Karpas-422 (cell line): ENCODE results near the gene SPIB. TPM values are rescaled to one million over a fixed set of nuclear protein-coding genes. Genes with fewer than 3 reads are reported as not detected.
"Not testable (repeated sequence)": the region's sequence is repeated elsewhere in the genome, so short reads cannot be mapped to it uniquely, and the experiment has no call there.

Experiments used
- DNase-seq: peaks from one replicate; pipeline ENCODE4 v3.0.0-alpha.2; 2015
- H2AFZ ChIP-seq: fragments of 200-600 bp; sonication (generic); 2 replicates; pipeline ENCODE4 v1.6.1; 2014; ENCODE audit warnings: antibody characterized with exemption, low read length, mixed read lengths
- H3K27ac ChIP-seq: fragments of 200-600 bp; sonication (generic); 2 replicates; pipeline ENCODE4 v1.5.1; 2014; ENCODE audit warnings: mild to moderate bottlenecking, low read length, moderate library complexity
- H3K27me3 ChIP-seq: fragments of 200-600 bp; sonication (generic); 2 replicates; pipeline ENCODE4 v1.6.1; 2014; ENCODE audit warnings: low read length, mixed read lengths
- H3K36me3 ChIP-seq: fragments of 200-600 bp; sonication (generic); 2 replicates; pipeline ENCODE4 v1.6.1; 2014; ENCODE audit warnings: low read length, mixed read lengths; ENCODE audit not compliant: insufficient read depth
- H3K4me1 ChIP-seq: fragments of 200-600 bp; sonication (generic); 2 replicates; pipeline ENCODE4 v1.6.1; 2014; ENCODE audit warnings: mild to moderate bottlenecking, low read length, mixed read lengths
- H3K4me2 ChIP-seq: fragments of 200-600 bp; sonication (generic); 2 replicates; pipeline ENCODE4 v1.6.1; 2014; ENCODE audit warnings: low read length, low read depth, mild to moderate bottlenecking; ENCODE audit not compliant: poor library complexity, severe bottlenecking
- H3K4me3 ChIP-seq: fragments of 200-600 bp; sonication (generic); 2 replicates; pipeline ENCODE4 v1.5.1; 2014; ENCODE audit warnings: mild to moderate bottlenecking, antibody characterized with exemption, low read length, mixed read lengths
- H3K79me2 ChIP-seq: fragments of 200-600 bp; sonication (generic); 2 replicates; pipeline ENCODE4 v1.6.1; 2014; ENCODE audit warnings: mild to moderate bottlenecking, low read length, mixed read lengths
- H3K9ac ChIP-seq: fragments of 200-600 bp; sonication (generic); 2 replicates; pipeline ENCODE4 v1.6.0; 2014; ENCODE audit warnings: low read length
- H3K9me2 ChIP-seq: fragments of 200-600 bp; sonication (generic), shearing (Covaris generic); replicated peaks from 2 replicates; pipeline ENCODE4 v1.6.0; 2014; ENCODE audit warnings: mild to moderate bottlenecking, low read length, moderate library complexity; ENCODE audit not compliant: insufficient read depth
- H3K9me3 ChIP-seq: fragments of 300-700, 200-600 bp; sonication (generic); 2 replicates; pipeline ENCODE4 v1.6.1; 2014; ENCODE audit warnings: low read length, mixed read lengths
- H4K20me1 ChIP-seq: fragments of 200-600 bp; sonication (generic); 2 replicates; pipeline ENCODE4 v1.6.1; 2014; ENCODE audit warnings: mild to moderate bottlenecking, antibody characterized with exemption, low read length, low read depth; ENCODE audit not compliant: insufficient read depth
- total RNA-seq: library from RNA; depleted of rRNA; stranded (reverse); fragments of >200 nt; shearing (Covaris generic); gene quantifications from 2 replicates; pipeline ENCODE4 v1.2.3, GENCODE V29; 2014; ENCODE audit warnings: low replicate concordance

Gene SPIB
- total RNA-seq, 1 experiment from 2014 or later = 239 TPM

DNA sequence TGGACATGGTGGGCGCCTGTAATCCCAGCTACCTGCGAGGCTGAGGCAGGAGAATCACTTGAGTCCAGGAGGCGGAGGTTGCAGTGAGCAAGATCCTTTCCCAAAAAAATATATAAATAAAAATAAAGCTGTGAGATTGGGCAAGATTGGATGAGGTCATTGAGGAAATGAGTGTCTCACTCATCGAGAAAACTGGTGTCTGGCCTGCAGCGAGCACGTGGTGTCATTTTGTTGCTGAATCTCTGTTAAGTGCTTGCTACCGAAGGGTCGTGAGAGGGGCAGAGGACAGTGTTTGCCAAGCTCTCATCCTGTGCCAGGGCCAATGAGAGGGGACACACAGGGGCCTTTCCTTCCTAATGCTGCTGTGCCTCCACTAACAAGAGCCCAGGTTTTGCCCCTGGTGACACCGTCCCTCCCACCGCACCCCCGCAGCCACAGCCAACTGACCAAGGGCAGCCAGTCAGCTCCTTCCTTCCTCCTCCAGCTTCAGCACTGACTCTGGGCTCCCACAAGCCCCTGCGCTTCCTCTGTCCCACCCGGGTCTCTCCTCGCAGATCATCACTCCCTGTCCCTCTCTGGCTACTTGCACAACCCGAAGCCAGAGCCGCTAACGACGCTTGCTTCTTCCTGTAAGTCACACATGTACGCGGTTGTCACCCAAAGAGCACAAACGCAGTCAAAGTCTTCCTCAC, 31.4 kb upstream of the SPIB start:
- peaks cover 16% of the 10 kb centered on the region for H4K20me1 ChIP-seq
- H3K9me3 ChIP-seq = no peaks in the 10 kb centered on the region
- H3K4me2 ChIP-seq = no peak overlapping the region
- no peaks in the 10 kb centered on the region for H3K27me3 ChIP-seq
- peaks cover 66% of the 10 kb centered on the region for H3K79me2 ChIP-seq
- H3K27ac ChIP-seq = no peak overlapping the region
- no peak overlapping the region for H3K4me3 ChIP-seq
- H3K9me2 ChIP-seq = no peaks in the 10 kb centered on the region
- no peak overlapping the region for H3K9ac ChIP-seq
- H3K4me1 ChIP-seq = peaks cover 20% of the 10 kb centered on the region
- no peak for DNase-seq
- peaks cover 34% of the 10 kb centered on the region for H3K36me3 ChIP-seq
- H2AFZ ChIP-seq = no peak overlapping the region

GRCh38 chr19:50387868-50388245, 30.9 kb upstream of the SPIB start:
- peaks cover 20% of the 10 kb centered on the region for H3K4me1 ChIP-seq
- H2AFZ ChIP-seq = no peak overlapping the region
- no peaks in the 10 kb centered on the region for H3K27me3 ChIP-seq
- no peak for DNase-seq
- H3K79me2 ChIP-seq = peaks cover 72% of the 10 kb centered on the region
- peaks cover 16% of the 10 kb centered on the region for H4K20me1 ChIP-seq
- H3K9ac ChIP-seq = no peak overlapping the region
- no peaks in the 10 kb centered on the region for H3K9me2 ChIP-seq
- H3K4me3 ChIP-seq = no peak overlapping the region
- H3K9me3 ChIP-seq = no peaks in the 10 kb centered on the region
- H3K4me2 ChIP-seq = no peak overlapping the region
- no peak overlapping the region for H3K27ac ChIP-seq
- H3K36me3 ChIP-seq = peaks cover 35% of the 10 kb centered on the region

- not testable (repeated sequence) for H2AFZ ChIP-seq, H3K9me3 ChIP-seq, H3K4me1 ChIP-seq, DNase-seq, H3K27me3 ChIP-seq, H3K27ac ChIP-seq, H3K9me2 ChIP-seq, H3K4me3 ChIP-seq, H3K9ac ChIP-seq, H3K4me2 ChIP-seq
- peaks cover 11% of the 10 kb centered on the region for H4K20me1 ChIP-seq
- peaks cover 83% of the 10 kb centered on the region for H3K79me2 ChIP-seq
- H3K36me3 ChIP-seq = peaks cover 44% of the 10 kb centered on the region
Observed at GRCh38 chr19:50390295-50390694, 28.4 kb upstream of the SPIB start.

GRCh38 chr19:50390952-50391351, 27.8 kb upstream of the SPIB start:
- not testable (repeated sequence) for H2AFZ ChIP-seq, H3K9me3 ChIP-seq, H3K9ac ChIP-seq, H3K27me3 ChIP-seq, H3K27ac ChIP-seq, DNase-seq, H3K4me1 ChIP-seq, H3K4me2 ChIP-seq, H3K4me3 ChIP-seq, H4K20me1 ChIP-seq, H3K9me2 ChIP-seq
- H3K79me2 ChIP-seq = peaks cover 82% of the 10 kb centered on the region
- H3K36me3 ChIP-seq = peaks cover 43% of the 10 kb centered on the region

GRCh38 chr19:50392759-50393158, 26.0 kb upstream of the SPIB start:
- no peaks in the 10 kb centered on the region for H3K9me3 ChIP-seq
- no peak overlapping the region for H3K27ac ChIP-seq
- no peak overlapping the region for H3K9ac ChIP-seq
- DNase-seq = no peak
- H3K9me2 ChIP-seq = no peaks in the 10 kb centered on the region
- 0 out of 2 replicates have a peak, but pooled peaks cover 4% of the 10 kb centered on the region for H4K20me1 ChIP-seq
- H3K36me3 ChIP-seq = peaks cover 29% of the 10 kb centered on the region
- H3K4me1 ChIP-seq = no peaks in the 10 kb centered on the region
- no peak overlapping the region for H2AFZ ChIP-seq
- no peaks in the 10 kb centered on the region for H3K27me3 ChIP-seq
- no peak overlapping the region for H3K4me3 ChIP-seq
- peaks cover 71% of the 10 kb centered on the region for H3K79me2 ChIP-seq
- no peak overlapping the region for H3K4me2 ChIP-seq

- H2AFZ ChIP-seq = no peak overlapping the region
- no peak overlapping the region for H3K4me3 ChIP-seq
- H3K36me3 ChIP-seq = peaks cover 22% of the 10 kb centered on the region
- no peaks in the 10 kb centered on the region for H3K9me3 ChIP-seq
- no peak overlapping the region for H3K27ac ChIP-seq
- no peaks in the 10 kb centered on the region for H3K4me1 ChIP-seq
- H3K79me2 ChIP-seq = peaks cover 69% of the 10 kb centered on the region
- no peak overlapping the region for H3K4me2 ChIP-seq
- no peak overlapping the region for H3K9ac ChIP-seq
- 0 out of 2 replicates have a peak, but pooled peaks cover 5% of the 10 kb centered on the region for H4K20me1 ChIP-seq
- DNase-seq = no peak
- no peaks in the 10 kb centered on the region for H3K9me2 ChIP-seq
- no peaks in the 10 kb centered on the region for H3K27me3 ChIP-seq
Observed at GRCh38 chr19:50393589-50393988, 25.1 kb upstream of the SPIB start.

GRCh38 chr19:50394017-50394416, 24.7 kb upstream of the SPIB start:
- no peak overlapping the region for H3K4me3 ChIP-seq
- peaks cover 68% of the 10 kb centered on the region for H3K79me2 ChIP-seq
- no peak overlapping the region for H3K27ac ChIP-seq
- no peak for DNase-seq
- no peaks in the 10 kb centered on the region for H3K27me3 ChIP-seq
- no peaks in the 10 kb centered on the region for H3K9me2 ChIP-seq
- peaks cover 23% of the 10 kb centered on the region for H3K36me3 ChIP-seq
- no peaks in the 10 kb centered on the region for H3K9me3 ChIP-seq
- H3K4me1 ChIP-seq = no peaks in the 10 kb centered on the region
- H4K20me1 ChIP-seq = 0 out of 2 replicates have a peak, but pooled peaks cover 6% of the 10 kb centered on the region
- no peak overlapping the region for H2AFZ ChIP-seq
- no peak overlapping the region for H3K9ac ChIP-seq
- H3K4me2 ChIP-seq = no peak overlapping the region

DNA sequence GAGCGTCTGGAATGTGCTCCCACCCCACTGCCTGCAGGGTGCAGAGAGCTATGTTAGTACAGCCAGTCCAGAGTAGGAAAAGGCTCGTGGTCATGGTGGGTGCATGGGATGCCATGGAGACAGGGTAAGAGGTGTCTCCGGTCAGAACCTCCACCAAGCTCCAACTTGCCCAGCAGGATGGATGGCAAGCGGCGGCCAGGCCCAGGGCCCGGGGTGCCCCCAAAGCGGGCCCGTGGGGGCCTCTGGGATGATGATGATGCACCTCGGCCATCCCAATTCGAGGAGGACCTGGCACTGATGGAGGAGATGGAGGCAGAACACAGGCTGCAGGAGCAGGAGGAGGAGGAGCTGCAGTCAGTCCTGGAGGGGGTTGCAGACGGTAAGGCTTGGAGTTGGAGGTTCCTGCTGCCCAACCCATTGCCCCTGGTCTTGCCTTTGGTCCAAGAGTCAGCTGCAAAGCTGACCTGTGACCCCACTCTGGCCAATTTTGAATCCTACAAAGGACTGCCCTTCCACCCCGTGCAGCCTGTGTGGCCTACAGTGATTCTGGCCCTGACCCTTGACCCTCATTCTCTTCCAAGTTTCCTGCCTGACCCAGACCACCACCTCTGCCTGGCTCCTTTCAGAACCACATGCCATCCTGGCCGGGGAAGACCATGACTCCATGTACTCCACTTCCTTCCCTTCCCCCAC, 19.9 kb upstream of the SPIB start:
- no peak overlapping the region for H3K4me3 ChIP-seq
- no peaks in the 10 kb centered on the region for H3K9me3 ChIP-seq
- no peaks in the 10 kb centered on the region for H3K9me2 ChIP-seq
- peaks cover 25% of the 10 kb centered on the region for H3K36me3 ChIP-seq
- H4K20me1 ChIP-seq = 0 out of 2 replicates have a peak, but pooled peaks cover 14% of the 10 kb centered on the region
- H3K79me2 ChIP-seq = peaks cover 37% of the 10 kb centered on the region
- no peak overlapping the region for H3K9ac ChIP-seq
- H3K27ac ChIP-seq = no peak overlapping the region
- no peaks in the 10 kb centered on the region for H3K27me3 ChIP-seq
- H3K4me1 ChIP-seq = no peaks in the 10 kb centered on the region
- DNase-seq = no peak
- H3K4me2 ChIP-seq = no peak overlapping the region
- H2AFZ ChIP-seq = no peak overlapping the region
